ENCODE results near the gene GLP1R. TPM values are rescaled to one million over a fixed set of nuclear protein-coding genes. Genes with fewer than 3 reads are reported as not detected.

GLP1R gene
- total and polyA plus RNA-seq, 2 of the 13 experiments (the other 11 are each of a cell fraction or from before 2014, with no cell fraction given): not detected

DNA sequence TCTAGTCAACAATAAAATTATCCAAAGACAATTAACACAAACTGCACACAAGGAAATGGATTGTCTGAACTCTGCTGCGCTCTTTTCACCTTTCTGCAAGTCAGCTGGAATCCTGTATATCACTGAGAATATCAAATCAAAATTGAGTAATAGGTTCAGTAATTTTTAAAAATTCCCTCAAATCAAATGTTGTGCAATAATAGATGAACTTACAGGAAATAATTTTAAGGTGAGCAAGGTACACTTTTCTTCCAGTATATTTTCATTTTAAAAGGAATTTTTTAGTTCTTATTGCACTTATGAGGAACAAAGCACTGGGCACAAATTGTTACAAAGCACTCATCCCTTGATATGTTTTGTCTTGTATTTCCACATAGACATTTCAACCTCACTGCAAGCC lies 65.2 kb downstream of the GLP1R start:
- TF ChIP-seq GFI1 (CRISPR knock-in tag; IDR thresholded peaks at IDR 0.05; ENCODE audit: borderline replicate concordance) (no peak), MAFF (IDR thresholded peaks at IDR 0.05; ENCODE audit: low read depth, low read length) (0 out of 2 replicates have a peak, but pooled peaks have one; percentile 14), CEBPB (IDR thresholded peaks at IDR 0.05; ENCODE audit: borderline replicate concordance, low read depth, low read length) (peak; percentile 83), CEBPG (CRISPR knock-in tag; IDR thresholded peaks at IDR 0.05) (peak; percentile 36; the same call in 1 of the 2 replicates)
- Histone ChIP-seq H3K36me3 (replicated peaks in 1 of 2; ENCODE audit: control insufficient read depth in 1 of 2, insufficient read depth in 2 of 2, low read length in 2 of 2) (peaks cover 0 to 3% of the 10 kb centered on the region in 2 experiments; a peak in 2 of 5 replicates), H3K9me3 (ENCODE audit: low read length) (no peaks in the 10 kb centered on the region), H3K27me3 (ENCODE audit: control insufficient read depth in 1 of 2, insufficient read depth in 2 of 2, low read length in 2 of 2) (no peaks in the 10 kb centered on the region; a peak in 1 of 5 replicates), H4K20me1 (ENCODE audit: insufficient read depth, low read length) (no peaks in the 10 kb centered on the region), H3K9ac (ENCODE audit: insufficient read depth, low read depth, low read length) (peak overlapping the region; percentile 75; the same call in 1 of the 2 replicates), H3K4me3 (replicated peaks in 1 of 3; ENCODE audit: insufficient read depth in 1 of 3, low read depth in 2 of 3, low read length in 3 of 3) (peak overlapping the region; percentile 61 to 77 (median 74); a peak in 5 of 6 replicates), H3K79me2 (ENCODE audit: insufficient read depth, low read length) (no peaks in the 10 kb centered on the region), H3K4me2 (ENCODE audit: low read depth, low read length) (peak overlapping the region; percentile 99), H3K4me1 (ENCODE audit: insufficient read depth, low read length) (peaks cover 26% of the 10 kb centered on the region), H2AFZ (ENCODE audit: low read length) (no peak overlapping the region), H3K27ac (ENCODE audit: extremely low read length, insufficient read depth, low read length) (no peak overlapping the region)
- in situ Hi-C loops (cut with HindIII; ENCODE audit: extremely low pct_ligation_motif_present, low pct_unique_long_range_greater_than_20kb) (no loop called here), intact Hi-C loops (cut with micrococcal nuclease; ENCODE audit: unreplicated experiment) (no loop called here)
- WGBS (ENCODE audit: low lambda C conversion rate): 94% methylated on average over 1 of the region's 1 CpG
- ChIA-PET POLR2A (interaction anchor here (1.0 to 1.9 kb wide), 3 partner anchors 12 to 821 kb away, joined by 4 to 13 read pairs (median 5); partner anchors contain the start of gene MOCS1), CTCF (ENCODE audit: low intra/inter-chr PET ratio, low total read pairs) (no interaction called here)
- TSS peak; percentile 54 for BruUV-seq (replicated peaks)
- no peak for FAIRE-seq
- no peak for ATAC-seq
- no peak for DNase-seq (ENCODE audit: low spot score)

DNA sequence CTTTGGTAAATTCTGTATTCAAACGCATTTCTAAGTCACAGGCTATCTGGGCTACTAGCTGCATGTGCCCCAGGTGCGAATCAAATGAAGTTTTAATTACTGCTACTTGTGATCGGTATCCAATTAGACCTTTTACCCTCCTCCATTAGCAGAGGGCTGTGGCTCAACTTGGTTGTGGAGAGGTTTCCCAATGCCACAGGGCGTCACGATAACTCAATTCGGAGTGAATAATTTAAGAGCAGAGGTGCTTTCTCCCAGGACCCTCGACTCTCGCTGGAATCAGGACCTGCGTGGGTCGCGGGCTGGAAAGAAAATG lies 65.8 kb downstream of the GLP1R start:
- ATAC-seq (peak; percentile 45), DNase-seq (ENCODE audit: low spot score) (no peak), FAIRE-seq (no peak)
- H4K20me1 ChIP-seq (ENCODE audit: insufficient read depth, low read length): no peaks in the 10 kb centered on the region
- peak overlapping the region; percentile 61 to 77 (median 74) for H3K4me3 ChIP-seq (replicated peaks in 1 of 3; ENCODE audit: insufficient read depth in 1 of 3, low read depth in 2 of 3, low read length in 3 of 3)
- peak overlapping the region; percentile 75 for H3K9ac ChIP-seq (ENCODE audit: insufficient read depth, low read depth, low read length)
- H3K4me1 ChIP-seq (ENCODE audit: insufficient read depth, low read length): peaks cover 26% of the 10 kb centered on the region
- no peaks in the 10 kb centered on the region for H3K9me3 ChIP-seq (ENCODE audit: low read length)
- peaks cover 0 to 3% of the 10 kb centered on the region in 2 experiments; a peak in 2 of 5 replicates for H3K36me3 ChIP-seq (replicated peaks in 1 of 2; ENCODE audit: control insufficient read depth in 1 of 2, insufficient read depth in 2 of 2, low read length in 2 of 2)
- peak overlapping the region; percentile 66 for H2AFZ ChIP-seq (ENCODE audit: low read length)
- WGBS (ENCODE audit: low lambda C conversion rate): 0% methylated on average over 11 of the region's 11 CpGs
- H3K79me2 ChIP-seq (ENCODE audit: insufficient read depth, low read length): no peaks in the 10 kb centered on the region
- CTCF ChIA-PET (ENCODE audit: low intra/inter-chr PET ratio, low total read pairs): no interaction called here
- intact Hi-C loops (cut with micrococcal nuclease; ENCODE audit: unreplicated experiment): no loop called here
- peak overlapping the region; percentile 80 for H3K27ac ChIP-seq (ENCODE audit: extremely low read length, insufficient read depth, low read length)
- no peaks in the 10 kb centered on the region; a peak in 1 of 5 replicates for H3K27me3 ChIP-seq (ENCODE audit: control insufficient read depth in 1 of 2, insufficient read depth in 2 of 2, low read length in 2 of 2)
- POLR2A ChIA-PET: interaction anchor here (0.9 to 1.9 kb wide), 5 partner anchors 8 to 820 kb away, joined by 4 to 13 read pairs (median 5); partner anchors contain the start of gene MOCS1
- H3K4me2 ChIP-seq (ENCODE audit: low read depth, low read length): peak overlapping the region; percentile 99
- BruUV-seq (replicated peaks): no TSS peak
- in situ Hi-C loops (cut with HindIII; ENCODE audit: extremely low pct_ligation_motif_present, low pct_unique_long_range_greater_than_20kb): no loop called here
- no peak for TF ChIP-seq SP4 (CRISPR knock-in tag; IDR thresholded peaks at IDR 0.05)
- peak; percentile 2; the same call in 1 of the 2 replicates for TF ChIP-seq ZNF124 (CRISPR knock-in tag; IDR thresholded peaks at IDR 0.05)
- TF ChIP-seq, protein P1, sequence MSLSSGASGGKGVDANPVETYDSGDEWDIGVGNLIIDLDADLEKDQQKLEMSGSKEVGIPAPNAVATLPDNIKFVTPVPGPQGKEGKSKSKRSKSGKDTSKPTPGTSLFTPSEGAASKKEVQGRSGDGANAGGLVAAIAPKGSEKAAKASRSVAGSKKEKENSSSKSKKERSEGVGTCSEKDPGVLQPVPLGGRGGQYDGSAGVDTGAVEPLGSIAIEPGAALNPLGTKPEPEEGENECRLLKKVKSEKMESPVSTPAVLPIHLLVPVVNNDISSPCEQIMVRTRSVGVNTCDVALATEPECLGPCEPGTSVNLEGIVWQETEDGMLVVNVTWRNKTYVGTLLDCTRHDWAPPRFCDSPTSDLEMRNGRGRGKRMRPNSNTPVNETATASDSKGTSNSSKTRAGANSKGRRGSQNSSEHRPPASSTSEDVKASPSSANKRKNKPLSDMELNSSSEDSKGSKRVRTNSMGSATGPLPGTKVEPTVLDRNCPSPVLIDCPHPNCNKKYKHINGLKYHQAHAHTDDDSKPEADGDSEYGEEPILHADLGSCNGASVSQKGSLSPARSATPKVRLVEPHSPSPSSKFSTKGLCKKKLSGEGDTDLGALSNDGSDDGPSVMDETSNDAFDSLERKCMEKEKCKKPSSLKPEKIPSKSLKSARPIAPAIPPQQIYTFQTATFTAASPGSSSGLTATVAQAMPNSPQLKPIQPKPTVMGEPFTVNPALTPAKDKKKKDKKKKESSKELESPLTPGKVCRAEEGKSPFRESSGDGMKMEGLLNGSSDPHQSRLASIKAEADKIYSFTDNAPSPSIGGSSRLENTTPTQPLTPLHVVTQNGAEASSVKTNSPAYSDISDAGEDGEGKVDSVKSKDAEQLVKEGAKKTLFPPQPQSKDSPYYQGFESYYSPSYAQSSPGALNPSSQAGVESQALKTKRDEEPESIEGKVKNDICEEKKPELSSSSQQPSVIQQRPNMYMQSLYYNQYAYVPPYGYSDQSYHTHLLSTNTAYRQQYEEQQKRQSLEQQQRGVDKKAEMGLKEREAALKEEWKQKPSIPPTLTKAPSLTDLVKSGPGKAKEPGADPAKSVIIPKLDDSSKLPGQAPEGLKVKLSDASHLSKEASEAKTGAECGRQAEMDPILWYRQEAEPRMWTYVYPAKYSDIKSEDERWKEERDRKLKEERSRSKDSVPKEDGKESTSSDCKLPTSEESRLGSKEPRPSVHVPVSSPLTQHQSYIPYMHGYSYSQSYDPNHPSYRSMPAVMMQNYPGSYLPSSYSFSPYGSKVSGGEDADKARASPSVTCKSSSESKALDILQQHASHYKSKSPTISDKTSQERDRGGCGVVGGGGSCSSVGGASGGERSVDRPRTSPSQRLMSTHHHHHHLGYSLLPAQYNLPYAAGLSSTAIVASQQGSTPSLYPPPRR (CRISPR knock-in tag; IDR thresholded peaks at IDR 0.05; ENCODE audit: borderline replicate concordance): no peak
- peak; percentile 5; the same call in 1 of the 2 replicates for TF ChIP-seq ZSCAN31 (CRISPR knock-in tag; IDR thresholded peaks at IDR 0.05; ENCODE audit: low read depth)
- peak; percentile 59; the same call in 1 of the 2 replicates for TF ChIP-seq SETDB1 (CRISPR knock-in tag; IDR thresholded peaks at IDR 0.05; ENCODE audit: borderline replicate concordance)
- TF ChIP-seq, protein P2, sequence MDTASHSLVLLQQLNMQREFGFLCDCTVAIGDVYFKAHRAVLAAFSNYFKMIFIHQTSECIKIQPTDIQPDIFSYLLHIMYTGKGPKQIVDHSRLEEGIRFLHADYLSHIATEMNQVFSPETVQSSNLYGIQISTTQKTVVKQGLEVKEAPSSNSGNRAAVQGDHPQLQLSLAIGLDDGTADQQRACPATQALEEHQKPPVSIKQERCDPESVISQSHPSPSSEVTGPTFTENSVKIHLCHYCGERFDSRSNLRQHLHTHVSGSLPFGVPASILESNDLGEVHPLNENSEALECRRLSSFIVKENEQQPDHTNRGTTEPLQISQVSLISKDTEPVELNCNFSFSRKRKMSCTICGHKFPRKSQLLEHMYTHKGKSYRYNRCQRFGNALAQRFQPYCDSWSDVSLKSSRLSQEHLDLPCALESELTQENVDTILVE (CRISPR knock-in tag; IDR thresholded peaks at IDR 0.05): peak; percentile 8; the same call in 1 of the 2 replicates
- peak; percentile 70; the same call in 1 of the 2 replicates for TF ChIP-seq ELF4 (CRISPR knock-in tag; IDR thresholded peaks at IDR 0.05; ENCODE audit: borderline replicate concordance)
- TF ChIP-seq ZNF256 (CRISPR knock-in tag; conservative IDR thresholded peaks at IDR 0.05): no peak
- TF ChIP-seq CBFB (CRISPR knock-in tag; IDR thresholded peaks at IDR 0.05): 0 out of 2 replicates have a peak, but pooled peaks have one; percentile 1
